Limb (tissue), 2 donors: ENCODE measurements around the gene SORCS2.
A peak's percentile ranks its signal among the peaks of the same experiment; 100 is the strongest.

Experiments used
- DNase-seq, 2 donors: peaks; one replicate each; pipeline ENCODE4 v3.0.0-alpha.2; 2016; ENCODE audit errors: extremely low spot score in 2 of 2

Gene SORCS2

GRCh38 chr4:7262134-7262533 lies 69.8 kb downstream of the SORCS2 start:
- no peak for DNase-seq

GRCh38 chr4:7263166-7263565 lies 70.8 kb downstream of the SORCS2 start:
- DNase-seq = no peak

GRCh38 chr4:7264694-7265093 lies 72.4 kb downstream of the SORCS2 start:
- DNase-seq = no peak

- DNase-seq = no peak
Measured at GRCh38 chr4:7266525-7267292, 74.4 kb downstream of the SORCS2 start.

GRCh38 chr4:7267829-7268228 lies 75.5 kb downstream of the SORCS2 start:
- DNase-seq = no peak

GRCh38 chr4:7268941-7269340 lies 76.6 kb downstream of the SORCS2 start:
- DNase-seq = no peak

GRCh38 chr4:7270121-7270520 lies 77.8 kb downstream of the SORCS2 start:
- no peak for DNase-seq

GRCh38 chr4:7272404-7272803 lies 80.1 kb downstream of the SORCS2 start:
- DNase-seq = no peak

GRCh38 chr4:7273738-7274297 lies 81.5 kb downstream of the SORCS2 start:
- DNase-seq = no peak

- DNase-seq = no peak
Measured at GRCh38 chr4:7275067-7275466, 82.7 kb downstream of the SORCS2 start.

GRCh38 chr4:7275490-7276154 lies 83.3 kb downstream of the SORCS2 start:
- DNase-seq = no peak

- peak in 1 of 2 donors; percentile 32 for DNase-seq
Measured at GRCh38 chr4:7276515-7276914, 84.2 kb downstream of the SORCS2 start.

- no peak for DNase-seq
Measured at GRCh38 chr4:7278071-7278765, 85.9 kb downstream of the SORCS2 start.

- DNase-seq = no peak
Measured at GRCh38 chr4:7278981-7279380, 86.6 kb downstream of the SORCS2 start.

GRCh38 chr4:7279902-7280301 lies 87.6 kb downstream of the SORCS2 start:
- no peak for DNase-seq

- DNase-seq = no peak
Measured at GRCh38 chr4:7280926-7281690, 88.8 kb downstream of the SORCS2 start.

- DNase-seq = peak in 1 of 2 donors; percentile 40
Measured at GRCh38 chr4:7281691-7282665, 89.6 kb downstream of the SORCS2 start.

- DNase-seq = no peak
Measured at GRCh38 chr4:7282786-7283440, 90.6 kb downstream of the SORCS2 start.

- DNase-seq = peak; percentile 36 to 76
Measured at GRCh38 chr4:7285244-7286094, 93.1 kb downstream of the SORCS2 start.
